Stimulated activated naive CD8-positive, alpha-beta T cell treated with anti-CD3 and anti-CD28 coated beads, Interleukin-15, Interleukin-2, amounts not matched to agents 100 U/mL and 50 U/mL, for 24 hours (primary cell): ENCODE data around the gene DNAAF2.
"Not testable (repeated sequence)": the region's sequence is repeated elsewhere in the genome, so short reads cannot be mapped to it uniquely, and the experiment has no call there.

Experiments used
- ATAC-seq: fragments of 150-1000 bp; cut with Tn5 transposase; one replicate; pipeline ENCODE4 v1.10.0; 2021
- DNase-seq: peaks from one replicate; pipeline ENCODE4 v3.0.0; 2021

The DNAAF2 gene, protein sequence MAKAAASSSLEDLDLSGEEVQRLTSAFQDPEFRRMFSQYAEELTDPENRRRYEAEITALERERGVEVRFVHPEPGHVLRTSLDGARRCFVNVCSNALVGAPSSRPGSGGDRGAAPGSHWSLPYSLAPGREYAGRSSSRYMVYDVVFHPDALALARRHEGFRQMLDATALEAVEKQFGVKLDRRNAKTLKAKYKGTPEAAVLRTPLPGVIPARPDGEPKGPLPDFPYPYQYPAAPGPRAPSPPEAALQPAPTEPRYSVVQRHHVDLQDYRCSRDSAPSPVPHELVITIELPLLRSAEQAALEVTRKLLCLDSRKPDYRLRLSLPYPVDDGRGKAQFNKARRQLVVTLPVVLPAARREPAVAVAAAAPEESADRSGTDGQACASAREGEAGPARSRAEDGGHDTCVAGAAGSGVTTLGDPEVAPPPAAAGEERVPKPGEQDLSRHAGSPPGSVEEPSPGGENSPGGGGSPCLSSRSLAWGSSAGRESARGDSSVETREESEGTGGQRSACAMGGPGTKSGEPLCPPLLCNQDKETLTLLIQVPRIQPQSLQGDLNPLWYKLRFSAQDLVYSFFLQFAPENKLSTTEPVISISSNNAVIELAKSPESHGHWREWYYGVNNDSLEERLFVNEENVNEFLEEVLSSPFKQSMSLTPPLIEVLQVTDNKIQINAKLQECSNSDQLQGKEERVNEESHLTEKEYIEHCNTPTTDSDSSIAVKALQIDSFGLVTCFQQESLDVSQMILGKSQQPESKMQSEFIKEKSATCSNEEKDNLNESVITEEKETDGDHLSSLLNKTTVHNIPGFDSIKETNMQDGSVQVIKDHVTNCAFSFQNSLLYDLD

DNA sequence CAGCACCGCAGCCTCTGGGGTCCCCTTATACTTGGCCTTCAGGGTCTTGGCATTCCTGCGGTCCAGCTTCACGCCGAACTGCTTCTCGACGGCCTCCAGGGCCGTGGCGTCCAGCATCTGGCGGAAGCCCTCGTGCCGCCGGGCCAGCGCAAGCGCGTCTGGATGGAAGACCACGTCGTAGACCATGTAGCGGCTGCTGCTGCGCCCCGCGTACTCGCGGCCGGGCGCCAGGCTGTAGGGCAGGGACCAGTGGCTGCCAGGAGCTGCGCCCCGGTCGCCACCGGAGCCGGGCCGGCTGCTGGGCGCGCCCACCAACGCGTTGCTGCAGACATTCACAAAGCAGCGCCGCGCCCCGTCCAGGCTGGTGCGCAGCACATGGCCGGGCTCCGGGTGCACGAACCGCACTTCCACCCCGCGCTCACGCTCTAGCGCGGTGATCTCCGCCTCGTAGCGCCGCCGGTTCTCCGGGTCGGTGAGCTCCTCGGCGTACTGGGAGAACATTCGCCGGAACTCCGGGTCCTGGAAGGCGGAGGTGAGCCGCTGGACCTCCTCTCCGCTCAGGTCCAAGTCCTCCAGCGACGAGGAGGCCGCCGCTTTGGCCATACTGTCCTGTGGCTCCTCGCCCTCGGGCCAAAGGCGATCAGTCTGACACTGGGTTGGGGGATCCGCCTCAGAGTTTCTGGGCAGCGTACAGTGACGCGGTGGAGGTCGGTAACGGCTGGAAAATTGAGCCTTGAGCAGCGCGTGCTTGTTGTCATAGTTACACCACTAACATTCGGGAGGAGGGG lies at the start of gene DNAAF2:
DNAAF2 (minus strand) TSS at position 698 of the 788 bp plus-strand sequence; CDS start at position 603, 95 bp downstream.
- ATAC-seq (peak; percentile 32), DNase-seq (peak; percentile 66)

DNA sequence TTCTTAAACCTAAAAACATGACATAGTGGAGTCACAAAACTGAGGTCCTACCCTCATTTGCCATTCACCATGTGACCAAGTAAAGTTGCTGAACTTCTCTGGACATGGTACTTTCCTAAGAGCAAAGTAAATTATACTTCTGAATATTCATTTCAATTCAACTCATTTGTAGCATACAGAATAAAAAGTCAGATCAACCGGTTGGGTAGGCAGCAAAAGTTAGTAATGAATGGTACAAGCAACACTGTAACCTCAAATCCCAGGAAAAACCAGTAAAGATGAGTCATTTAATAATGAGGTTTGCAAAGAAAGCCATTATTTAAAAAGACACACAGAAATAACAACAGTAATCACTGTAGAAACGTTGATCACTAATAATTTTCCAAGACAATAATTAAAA lies 44.2 kb upstream of the DNAAF2 start:
- no peak for DNase-seq

DNA sequence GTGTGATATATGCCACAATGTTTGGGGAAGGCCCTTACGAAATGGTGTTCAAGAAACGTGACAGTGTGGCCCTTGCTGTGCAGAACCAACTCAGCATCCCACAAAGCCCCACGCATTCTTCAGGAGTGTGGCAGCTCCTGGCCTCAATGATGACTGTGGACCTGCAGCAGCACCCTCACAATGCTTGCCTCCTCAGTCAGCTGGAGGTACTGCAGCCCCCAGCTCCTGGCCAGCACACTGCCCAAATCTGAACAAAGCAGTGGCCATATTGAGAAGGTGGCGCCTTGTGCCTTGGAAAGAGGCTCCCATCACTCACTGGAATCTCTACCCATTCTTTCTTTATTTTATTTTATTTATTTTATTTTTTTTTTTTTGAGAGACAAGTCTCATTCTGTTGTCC lies 42.6 kb upstream of the DNAAF2 start:
- no peak for DNase-seq
- ATAC-seq = peak; percentile 66

More for the DNA sequence above, 44.2 kb upstream of the DNAAF2 start:
- no peak for ATAC-seq

DNA sequence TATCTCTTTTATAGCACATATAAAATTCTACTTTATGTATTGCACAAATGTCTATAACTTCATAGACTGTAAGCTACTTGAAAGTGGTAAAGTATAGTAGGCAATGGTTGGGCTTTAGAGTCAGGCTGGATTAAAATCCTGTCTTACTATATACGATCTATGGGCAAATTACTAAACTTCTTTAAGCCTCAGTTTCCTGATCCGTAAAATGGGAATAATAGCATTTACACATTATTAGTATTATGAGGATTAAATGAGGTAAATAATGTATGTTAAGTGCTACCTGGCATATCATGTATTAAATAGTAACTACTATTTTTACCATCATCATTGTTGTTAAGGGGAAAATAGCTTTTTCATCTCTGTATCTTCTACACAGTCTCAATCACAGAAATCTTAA lies 38.5 kb upstream of the DNAAF2 start:
- no peak for DNase-seq
- no peak for ATAC-seq

DNA sequence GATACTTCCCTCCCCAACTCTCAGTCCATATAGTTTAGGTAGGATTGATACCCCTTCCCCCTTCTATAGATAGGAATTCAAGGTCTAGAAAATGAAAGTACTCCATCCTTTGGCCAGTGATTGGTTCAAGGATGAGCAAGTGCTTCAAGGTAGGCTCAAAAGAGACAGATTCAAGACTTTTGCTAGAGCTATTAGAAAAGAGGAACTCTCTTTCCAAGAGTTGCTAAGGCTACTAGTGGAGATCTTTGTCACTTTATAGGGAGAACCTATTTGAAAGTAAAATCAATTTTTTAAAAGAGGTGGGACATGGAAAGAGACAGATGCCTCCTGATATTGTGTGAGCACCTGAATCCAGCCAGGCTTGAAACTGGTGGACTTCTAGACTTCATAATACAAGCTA lies 35.4 kb upstream of the DNAAF2 start:
- no peak for ATAC-seq
- DNase-seq = no peak

DNA sequence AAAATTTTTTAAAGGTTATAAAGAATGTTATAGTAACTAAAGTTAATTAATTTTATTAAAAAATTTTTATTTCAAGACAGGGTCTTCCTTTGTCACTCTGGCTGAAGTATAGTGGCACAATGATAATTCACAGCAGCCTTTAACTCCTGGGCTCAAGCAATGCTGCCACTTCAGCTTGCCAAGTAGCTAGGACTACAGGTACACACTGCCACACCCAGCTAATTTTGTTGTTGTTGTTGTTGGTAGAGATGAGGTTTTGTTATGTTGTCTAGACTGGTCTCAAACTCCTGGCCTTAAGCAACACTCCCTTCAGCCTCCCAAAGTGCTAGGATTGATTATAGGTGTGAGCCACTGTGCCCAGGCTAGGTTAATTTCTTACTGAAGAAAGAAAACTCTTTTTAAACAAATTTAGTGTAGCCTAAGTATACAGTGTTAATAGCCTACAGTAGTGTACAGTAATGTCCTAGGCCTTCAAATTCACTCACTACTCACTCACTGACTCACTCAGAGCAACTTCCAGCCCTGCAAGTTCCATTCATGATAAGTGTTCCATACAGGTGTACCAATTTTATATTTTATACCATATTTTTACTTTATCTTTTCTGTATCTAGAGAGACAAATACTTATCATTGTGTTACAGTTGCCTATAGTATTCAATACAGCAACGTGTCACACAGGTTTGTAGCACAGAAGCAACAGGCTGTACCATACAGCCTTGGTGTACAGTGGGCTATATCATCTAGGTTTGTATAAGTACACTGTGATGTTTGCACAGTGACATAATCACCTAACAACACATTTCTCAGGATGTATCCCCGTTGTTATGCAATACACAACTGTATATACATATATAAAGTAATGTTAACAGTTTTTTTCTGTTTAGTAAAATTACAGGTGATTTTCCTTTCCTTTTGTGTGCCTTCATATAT lies 24.7 kb upstream of the DNAAF2 start:
- no peak for ATAC-seq
- DNase-seq = no peak

DNA sequence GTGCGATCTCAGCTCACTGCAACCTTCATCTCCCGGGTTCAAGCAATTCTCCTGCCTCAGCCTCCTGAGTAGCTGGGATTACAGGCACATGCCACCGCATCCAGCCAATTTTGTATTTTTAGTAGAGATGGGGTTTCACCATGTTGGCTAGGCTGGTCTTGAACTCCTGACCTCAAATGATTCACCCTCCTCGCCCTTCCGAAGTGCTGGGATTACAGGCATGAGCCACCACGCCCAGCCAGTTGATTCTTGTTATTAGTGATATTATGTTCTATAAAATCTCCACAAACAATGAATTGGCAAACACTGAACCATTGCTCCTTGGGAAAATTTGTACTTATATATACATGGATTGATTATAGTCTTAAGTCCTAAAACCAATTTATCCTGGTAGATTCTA lies 22.5 kb upstream of the DNAAF2 start:
- not testable (repeated sequence) for ATAC-seq, DNase-seq

DNA sequence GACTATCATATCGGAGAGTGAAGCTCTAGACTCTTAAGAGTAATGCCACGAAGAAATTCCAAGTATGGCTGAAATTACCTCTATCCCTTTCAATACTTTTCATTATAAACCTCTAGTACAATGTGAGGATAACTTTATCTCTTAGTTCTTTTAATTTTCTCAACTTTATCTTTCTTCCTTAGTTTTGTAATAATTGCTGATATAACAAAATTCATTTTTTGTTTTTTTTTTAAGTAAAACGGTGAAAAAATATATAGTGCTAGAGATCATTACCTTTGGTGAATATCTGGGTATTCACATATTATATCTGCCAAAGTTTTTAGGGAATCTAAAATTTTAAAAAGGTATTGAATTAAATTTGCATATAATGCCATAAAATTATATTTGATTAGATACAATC lies 19.5 kb upstream of the DNAAF2 start:
- no peak for DNase-seq

DNA sequence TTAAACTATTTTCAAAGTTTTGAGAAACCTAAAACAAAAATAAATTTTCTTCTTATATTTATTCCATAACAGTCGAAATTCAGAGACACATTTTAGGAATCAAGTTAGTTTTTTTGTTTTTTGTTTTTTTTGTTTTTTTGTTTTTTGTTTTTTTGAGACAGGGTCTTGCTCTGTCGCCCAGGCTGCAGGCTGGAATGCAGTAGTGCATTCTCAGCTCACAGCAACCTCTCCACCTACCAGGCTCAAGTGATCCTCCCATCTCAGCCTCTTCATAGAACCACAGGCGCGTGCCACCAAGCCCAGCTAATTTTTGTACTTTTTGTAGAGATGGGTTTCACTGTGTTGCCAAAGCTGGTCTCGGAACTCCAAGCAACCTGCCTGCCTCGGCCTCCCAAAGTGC lies 18.5 kb upstream of the DNAAF2 start:
- DNase-seq = no peak
- ATAC-seq = no peak

More for the DNA sequence above, 19.5 kb upstream of the DNAAF2 start:
- no peak for ATAC-seq

DNA sequence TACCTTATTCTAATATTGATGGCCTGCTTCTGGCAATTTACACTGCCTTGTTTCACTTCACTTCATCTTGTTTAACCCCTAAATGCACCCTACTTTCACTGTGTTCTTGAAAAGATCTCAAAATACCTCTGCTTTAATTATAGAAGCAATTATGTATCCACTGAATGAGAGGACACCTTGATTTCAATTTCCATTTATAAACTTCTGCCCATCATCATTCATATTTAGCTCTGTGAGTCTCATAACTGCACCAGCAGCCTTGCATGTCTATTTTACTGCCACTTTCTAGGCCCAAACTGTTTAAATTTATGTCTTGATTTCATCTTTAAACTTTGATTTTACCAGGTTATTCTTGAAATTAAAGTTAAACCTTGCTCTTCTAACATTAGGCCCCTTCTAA lies 7.1 kb upstream of the DNAAF2 start:
- no peak for DNase-seq
- no peak for ATAC-seq

DNA sequence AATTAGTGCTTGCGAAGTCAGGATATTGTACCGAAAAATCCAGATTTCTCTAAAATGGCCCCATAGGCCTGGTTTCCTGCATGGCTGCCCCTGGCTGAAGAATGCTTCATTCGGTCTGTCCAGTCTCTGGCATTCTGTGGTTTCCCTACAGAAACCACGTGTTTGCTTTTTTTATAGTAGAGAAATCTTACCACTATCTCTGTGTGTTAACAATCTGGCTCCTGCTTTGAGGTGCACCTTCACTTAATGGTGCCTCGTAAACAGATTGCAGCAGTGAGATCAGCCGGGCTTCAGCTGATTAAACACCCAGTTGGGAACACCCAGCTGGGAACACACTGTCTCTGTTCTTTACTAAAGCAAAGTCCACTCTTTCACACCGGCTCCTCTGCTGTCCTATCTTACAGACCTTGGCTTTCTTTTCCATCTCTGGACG lies 6.7 kb upstream of the DNAAF2 start:
- ATAC-seq = no peak
- no peak for DNase-seq

DNA sequence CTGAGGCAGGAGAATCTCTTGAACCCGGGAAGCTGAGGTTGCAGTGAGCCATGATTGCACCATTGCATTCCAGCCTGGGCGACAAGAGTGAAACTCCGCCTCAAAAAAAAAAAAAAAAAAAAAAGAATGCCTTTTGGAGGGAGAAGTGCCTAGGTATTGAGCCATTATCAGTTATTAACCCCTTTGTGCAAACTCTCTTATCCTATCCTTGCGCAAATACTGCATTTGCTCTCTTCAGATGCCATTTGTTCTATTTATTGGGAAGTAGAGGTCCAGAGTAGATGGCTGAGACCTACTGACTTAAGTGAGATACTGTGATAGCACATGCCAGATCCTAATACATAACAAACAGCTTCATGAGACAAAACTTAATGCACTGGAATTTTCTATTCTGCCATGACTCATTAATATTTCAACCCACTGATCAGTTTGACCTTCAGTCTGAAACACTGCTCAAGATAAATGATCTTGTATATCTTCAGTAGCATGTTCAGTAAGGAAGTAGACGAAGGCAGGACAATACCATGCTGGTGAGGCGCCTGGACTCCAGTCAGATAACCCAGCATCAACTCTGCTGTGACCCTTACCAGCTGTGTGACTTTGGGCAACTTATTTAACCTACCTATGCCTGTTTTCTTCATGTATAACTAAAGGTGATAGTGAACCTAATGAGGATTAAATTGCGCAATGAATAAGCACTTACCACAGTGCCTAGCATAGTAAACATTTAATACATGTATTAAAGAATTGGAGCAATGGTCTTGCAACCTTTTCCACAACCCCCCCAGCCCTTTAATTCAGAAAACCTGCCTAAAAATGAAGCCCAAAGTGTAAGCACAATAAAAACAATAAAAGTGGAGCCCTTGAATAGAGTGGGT lies 5.7 kb upstream of the DNAAF2 start:
- DNase-seq (no peak), ATAC-seq (no peak)

DNA sequence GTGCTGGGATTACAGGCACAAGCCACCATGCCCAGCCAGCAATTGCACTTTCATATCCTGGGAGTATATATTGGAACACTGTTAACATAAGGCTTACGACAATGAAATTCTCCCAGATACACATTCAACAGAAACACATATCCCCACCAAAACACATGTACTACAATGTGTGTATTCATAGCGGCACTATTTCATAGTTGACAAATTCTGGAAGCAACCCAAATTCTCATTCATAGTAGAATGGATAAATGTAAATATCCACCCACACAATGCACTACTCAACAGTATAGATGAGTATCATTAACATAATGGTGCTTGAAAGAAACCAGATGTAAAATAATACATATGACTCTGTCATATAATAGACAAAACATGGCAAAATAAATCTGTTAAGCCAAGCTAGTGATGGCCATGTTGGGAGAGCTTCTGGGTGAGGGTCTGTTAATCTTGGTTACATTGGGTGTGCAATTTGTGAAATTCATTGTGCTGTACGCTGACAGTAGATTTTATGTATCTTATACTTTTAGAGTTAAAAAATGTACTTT lies 2.6 kb upstream of the DNAAF2 start:
- ATAC-seq (no peak), DNase-seq (no peak)

DNA sequence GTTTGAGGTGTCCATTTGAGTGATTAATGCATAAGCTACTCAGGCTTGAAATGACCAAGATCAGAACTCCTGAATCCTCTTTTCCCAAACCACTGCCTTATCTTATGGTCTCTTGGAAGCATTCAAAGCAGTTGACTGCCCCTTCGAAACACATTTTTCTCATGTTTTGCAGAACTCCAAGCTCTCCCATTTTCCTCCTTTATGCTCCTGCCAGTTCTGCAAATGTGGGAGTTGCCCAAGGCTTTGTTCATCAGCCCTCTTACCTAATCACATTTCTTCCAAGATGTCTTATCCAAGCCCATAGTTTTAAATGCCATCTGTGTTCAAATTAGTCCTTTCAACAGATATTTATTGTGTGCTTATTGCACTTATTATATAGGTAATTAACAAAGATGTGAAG lies 1.8 kb upstream of the DNAAF2 start:
- ATAC-seq (no peak), DNase-seq (no peak)

DNA sequence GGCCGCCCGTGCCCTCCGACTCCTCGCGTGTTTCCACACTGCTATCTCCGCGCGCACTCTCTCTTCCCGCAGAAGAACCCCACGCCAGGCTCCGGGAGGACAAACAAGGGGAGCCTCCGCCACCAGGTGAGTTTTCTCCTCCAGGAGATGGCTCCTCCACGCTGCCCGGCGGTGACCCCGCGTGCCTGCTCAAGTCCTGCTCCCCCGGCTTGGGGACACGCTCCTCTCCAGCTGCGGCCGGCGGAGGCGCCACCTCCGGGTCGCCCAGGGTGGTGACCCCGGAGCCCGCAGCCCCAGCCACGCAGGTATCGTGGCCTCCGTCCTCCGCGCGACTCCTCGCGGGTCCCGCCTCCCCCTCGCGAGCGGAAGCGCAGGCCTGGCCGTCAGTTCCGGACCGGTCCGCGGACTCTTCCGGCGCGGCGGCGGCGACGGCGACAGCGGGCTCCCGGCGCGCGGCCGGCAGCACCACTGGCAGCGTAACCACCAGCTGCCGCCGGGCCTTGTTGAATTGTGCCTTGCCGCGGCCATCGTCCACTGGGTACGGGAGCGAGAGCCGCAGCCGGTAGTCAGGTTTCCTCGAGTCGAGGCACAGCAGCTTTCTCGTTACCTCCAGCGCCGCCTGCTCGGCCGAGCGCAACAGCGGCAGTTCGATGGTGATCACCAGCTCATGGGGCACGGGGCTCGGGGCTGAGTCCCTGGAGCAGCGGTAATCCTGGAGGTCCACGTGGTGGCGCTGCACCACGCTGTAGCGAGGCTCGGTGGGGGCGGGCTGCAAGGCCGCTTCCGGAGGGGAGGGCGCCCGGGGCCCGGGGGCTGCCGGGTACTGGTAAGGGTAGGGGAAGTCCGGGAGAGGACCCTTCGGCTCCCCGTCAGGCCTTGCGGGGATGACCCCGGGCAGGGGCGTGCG lies 1.2 kb downstream of the DNAAF2 start:
- peak; percentile 89 for ATAC-seq
- peak; percentile 95 for DNase-seq

DNA sequence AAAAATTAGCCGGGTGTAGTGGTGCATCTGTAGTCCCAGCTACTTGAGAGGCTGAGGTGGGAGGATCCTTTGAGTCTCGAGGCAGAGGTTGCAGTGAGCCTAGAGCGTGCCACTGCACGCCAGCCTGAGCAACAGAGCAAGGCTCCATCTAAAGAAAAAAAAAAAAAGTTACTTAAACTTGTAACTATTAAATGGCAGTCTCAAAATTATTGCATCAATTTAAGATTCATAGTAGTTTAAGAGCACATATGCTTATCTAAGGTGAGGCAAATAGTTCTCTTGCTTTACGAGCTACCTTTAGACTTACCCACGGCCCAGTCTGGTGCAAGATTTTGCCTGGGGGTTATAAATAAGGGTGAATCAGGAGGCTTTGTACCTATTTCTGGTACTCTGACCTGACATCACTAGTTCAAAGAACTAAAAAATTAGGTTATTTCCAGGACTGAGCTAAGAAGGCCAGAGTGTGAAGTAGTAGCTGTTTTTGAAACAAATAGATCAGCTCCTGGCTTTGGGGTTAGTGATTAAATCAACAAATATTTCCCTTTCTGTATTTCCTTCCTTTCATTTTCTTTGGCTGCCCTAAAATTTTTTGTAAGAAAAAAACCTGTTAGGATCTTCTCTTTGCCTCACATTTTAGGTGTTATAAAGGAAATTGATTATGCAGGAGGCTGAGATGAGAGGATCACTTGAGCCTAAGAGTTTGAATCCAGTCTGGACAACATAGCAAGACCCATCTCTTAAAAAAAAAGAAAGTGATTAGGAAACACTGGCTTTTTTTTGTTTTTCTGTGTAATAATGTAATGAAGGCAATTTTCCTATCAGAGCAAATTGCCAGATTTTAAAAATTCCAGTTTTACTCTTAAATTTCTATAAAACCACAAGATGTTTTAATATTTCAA lies 10.9 kb downstream of the DNAAF2 start:
- no peak for ATAC-seq
- no peak for DNase-seq

DNA sequence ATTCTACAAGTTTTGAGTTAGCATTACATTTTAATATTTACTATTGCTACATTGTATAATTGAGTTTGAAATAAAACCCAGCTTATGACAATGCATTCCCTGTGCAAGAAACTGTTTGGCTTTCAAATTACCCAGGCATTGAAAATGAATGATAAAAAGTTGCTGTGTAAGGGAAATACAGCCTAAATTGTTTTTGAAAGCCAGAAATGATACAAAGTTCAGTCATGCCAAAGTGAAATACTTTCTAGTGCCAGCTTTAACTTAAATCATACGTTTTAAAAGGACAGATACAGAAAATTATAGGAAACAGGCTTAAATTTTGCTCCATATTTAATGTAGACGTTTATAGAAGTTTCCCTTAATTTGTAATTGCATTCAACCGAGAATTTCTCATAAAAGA lies 11.7 kb downstream of the DNAAF2 start:
- ATAC-seq = no peak

More for the DNA sequence above, 11.7 kb downstream of the DNAAF2 start:
- no peak for DNase-seq
